ENCODE measurements around the gene GJC2.

DNA sequence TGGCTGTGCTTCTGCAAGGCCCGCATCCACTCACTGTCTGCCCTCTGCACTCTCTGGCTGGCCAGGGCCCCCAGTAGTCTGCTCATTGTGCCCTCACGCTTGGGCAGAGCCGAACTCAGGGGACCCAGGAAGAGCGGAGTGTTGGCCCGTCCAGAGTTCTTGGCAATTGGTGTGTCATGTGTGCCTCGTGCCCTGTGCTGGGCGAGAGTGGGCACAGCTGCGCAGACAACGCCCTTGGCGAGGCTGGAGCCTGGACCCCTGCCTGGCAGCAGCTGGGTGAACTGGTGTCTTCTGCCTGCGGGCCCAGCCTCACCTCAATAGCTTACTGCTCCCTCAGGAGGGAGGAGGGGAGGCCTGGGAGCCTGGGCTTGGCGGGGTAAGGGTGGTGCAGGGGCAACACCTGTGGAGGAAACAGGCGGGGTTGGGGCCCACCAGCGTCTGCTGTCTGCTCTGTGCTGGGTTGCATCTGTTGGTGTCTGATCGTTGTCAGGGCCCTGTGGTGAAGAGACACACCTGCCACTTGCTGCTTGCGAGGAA lies 7.5 kb upstream of the GJC2 start:
- TF ChIP-seq, protein P1, sequence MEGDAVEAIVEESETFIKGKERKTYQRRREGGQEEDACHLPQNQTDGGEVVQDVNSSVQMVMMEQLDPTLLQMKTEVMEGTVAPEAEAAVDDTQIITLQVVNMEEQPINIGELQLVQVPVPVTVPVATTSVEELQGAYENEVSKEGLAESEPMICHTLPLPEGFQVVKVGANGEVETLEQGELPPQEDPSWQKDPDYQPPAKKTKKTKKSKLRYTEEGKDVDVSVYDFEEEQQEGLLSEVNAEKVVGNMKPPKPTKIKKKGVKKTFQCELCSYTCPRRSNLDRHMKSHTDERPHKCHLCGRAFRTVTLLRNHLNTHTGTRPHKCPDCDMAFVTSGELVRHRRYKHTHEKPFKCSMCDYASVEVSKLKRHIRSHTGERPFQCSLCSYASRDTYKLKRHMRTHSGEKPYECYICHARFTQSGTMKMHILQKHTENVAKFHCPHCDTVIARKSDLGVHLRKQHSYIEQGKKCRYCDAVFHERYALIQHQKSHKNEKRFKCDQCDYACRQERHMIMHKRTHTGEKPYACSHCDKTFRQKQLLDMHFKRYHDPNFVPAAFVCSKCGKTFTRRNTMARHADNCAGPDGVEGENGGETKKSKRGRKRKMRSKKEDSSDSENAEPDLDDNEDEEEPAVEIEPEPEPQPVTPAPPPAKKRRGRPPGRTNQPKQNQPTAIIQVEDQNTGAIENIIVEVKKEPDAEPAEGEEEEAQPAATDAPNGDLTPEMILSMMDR (IDR thresholded peaks at IDR 0.05): no peak
- no peak for TF ChIP-seq POLR2A (IDR thresholded peaks at IDR 0.05)

All from prostate gland (tissue), 2 donors.